H1 (cell line): ENCODE results near the gene BAZ2B. TPM values are rescaled to one million over a fixed set of nuclear protein-coding genes. Genes with fewer than 3 reads are reported as not detected.

Experiments
- CHD2 ChIP-seq: IDR thresholded peaks from 2 replicates; pipeline ENCODE4 v1.6.1; 2012; ENCODE audit warnings: low read length, improper control_type of control experiment
- polyA plus RNA-seq, 7 experiments: library from polyadenylated mRNA; depleted of rRNA in 3 of 7; stranded (reverse) in 5 of 7; unstranded in 2 of 7; fragments of >200 nt in 5 of 7; fragments of 200-250 nt in 2 of 7; gene quantifications; 1 replicate in 5 of 7; 2 replicates in 1 of 7; 4 replicates in 1 of 7; pipeline versions ENCODE4 v1.2.1 to v1.2.3, GENCODE V29; 2011 to 2013; ENCODE audit warnings: missing spikeins in 2 of 7, mixed read lengths in 2 of 7
- total RNA-seq: library from RNA; stranded (reverse); fragmentation: NEBNext Ultra II Directional; extraction: Animal tissue kit (Norgen Biotek cat#: 25700); gene quantifications from 2 replicates; pipeline ENCODE4 v1.2.1, GENCODE V29; 2021
- TF ChIP-seq, protein P1 (sequence below): fragments of 300-600 bp; sonication (generic); IDR thresholded peaks from 2 replicates; pipeline ENCODE4 v1.7.1; 2012; ENCODE audit warnings: low read length, moderate library complexity, mild to moderate bottlenecking, inconsistent platforms; ENCODE audit not compliant: insufficient replicate concordance
- TF ChIP-seq, protein P2 (sequence below): IDR thresholded peaks from 2 replicates; pipeline ENCODE4 v1.6.1; 2012; ENCODE audit warnings: low read length, inconsistent platforms

BAZ2B gene
- total and polyA plus RNA-seq, 2 of the 8 experiments (the other 6 are each of a cell fraction or from before 2014, with no cell fraction given), result 15.2 to 46.3 TPM

DNA sequence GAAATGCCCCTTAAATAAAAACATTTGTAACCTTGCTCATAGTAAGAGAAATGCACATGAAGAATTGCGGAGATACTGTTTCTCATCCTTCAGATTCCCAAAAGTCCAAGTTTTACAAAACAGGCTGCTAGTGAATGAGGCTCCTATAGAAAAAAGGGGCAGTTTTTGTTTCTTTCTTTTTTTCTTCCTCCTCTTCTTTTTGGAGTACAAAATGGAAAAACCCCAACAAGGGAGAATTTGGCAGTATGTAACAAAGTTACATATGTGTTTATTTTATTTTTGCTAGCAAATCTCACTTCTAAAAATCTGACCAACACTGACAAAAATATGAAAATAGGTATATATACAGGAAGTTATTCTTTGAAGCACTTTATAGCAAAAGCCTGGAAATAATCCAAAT is 7.1 kb upstream of the BAZ2B start (continued):
- TF ChIP-seq, protein P1, sequence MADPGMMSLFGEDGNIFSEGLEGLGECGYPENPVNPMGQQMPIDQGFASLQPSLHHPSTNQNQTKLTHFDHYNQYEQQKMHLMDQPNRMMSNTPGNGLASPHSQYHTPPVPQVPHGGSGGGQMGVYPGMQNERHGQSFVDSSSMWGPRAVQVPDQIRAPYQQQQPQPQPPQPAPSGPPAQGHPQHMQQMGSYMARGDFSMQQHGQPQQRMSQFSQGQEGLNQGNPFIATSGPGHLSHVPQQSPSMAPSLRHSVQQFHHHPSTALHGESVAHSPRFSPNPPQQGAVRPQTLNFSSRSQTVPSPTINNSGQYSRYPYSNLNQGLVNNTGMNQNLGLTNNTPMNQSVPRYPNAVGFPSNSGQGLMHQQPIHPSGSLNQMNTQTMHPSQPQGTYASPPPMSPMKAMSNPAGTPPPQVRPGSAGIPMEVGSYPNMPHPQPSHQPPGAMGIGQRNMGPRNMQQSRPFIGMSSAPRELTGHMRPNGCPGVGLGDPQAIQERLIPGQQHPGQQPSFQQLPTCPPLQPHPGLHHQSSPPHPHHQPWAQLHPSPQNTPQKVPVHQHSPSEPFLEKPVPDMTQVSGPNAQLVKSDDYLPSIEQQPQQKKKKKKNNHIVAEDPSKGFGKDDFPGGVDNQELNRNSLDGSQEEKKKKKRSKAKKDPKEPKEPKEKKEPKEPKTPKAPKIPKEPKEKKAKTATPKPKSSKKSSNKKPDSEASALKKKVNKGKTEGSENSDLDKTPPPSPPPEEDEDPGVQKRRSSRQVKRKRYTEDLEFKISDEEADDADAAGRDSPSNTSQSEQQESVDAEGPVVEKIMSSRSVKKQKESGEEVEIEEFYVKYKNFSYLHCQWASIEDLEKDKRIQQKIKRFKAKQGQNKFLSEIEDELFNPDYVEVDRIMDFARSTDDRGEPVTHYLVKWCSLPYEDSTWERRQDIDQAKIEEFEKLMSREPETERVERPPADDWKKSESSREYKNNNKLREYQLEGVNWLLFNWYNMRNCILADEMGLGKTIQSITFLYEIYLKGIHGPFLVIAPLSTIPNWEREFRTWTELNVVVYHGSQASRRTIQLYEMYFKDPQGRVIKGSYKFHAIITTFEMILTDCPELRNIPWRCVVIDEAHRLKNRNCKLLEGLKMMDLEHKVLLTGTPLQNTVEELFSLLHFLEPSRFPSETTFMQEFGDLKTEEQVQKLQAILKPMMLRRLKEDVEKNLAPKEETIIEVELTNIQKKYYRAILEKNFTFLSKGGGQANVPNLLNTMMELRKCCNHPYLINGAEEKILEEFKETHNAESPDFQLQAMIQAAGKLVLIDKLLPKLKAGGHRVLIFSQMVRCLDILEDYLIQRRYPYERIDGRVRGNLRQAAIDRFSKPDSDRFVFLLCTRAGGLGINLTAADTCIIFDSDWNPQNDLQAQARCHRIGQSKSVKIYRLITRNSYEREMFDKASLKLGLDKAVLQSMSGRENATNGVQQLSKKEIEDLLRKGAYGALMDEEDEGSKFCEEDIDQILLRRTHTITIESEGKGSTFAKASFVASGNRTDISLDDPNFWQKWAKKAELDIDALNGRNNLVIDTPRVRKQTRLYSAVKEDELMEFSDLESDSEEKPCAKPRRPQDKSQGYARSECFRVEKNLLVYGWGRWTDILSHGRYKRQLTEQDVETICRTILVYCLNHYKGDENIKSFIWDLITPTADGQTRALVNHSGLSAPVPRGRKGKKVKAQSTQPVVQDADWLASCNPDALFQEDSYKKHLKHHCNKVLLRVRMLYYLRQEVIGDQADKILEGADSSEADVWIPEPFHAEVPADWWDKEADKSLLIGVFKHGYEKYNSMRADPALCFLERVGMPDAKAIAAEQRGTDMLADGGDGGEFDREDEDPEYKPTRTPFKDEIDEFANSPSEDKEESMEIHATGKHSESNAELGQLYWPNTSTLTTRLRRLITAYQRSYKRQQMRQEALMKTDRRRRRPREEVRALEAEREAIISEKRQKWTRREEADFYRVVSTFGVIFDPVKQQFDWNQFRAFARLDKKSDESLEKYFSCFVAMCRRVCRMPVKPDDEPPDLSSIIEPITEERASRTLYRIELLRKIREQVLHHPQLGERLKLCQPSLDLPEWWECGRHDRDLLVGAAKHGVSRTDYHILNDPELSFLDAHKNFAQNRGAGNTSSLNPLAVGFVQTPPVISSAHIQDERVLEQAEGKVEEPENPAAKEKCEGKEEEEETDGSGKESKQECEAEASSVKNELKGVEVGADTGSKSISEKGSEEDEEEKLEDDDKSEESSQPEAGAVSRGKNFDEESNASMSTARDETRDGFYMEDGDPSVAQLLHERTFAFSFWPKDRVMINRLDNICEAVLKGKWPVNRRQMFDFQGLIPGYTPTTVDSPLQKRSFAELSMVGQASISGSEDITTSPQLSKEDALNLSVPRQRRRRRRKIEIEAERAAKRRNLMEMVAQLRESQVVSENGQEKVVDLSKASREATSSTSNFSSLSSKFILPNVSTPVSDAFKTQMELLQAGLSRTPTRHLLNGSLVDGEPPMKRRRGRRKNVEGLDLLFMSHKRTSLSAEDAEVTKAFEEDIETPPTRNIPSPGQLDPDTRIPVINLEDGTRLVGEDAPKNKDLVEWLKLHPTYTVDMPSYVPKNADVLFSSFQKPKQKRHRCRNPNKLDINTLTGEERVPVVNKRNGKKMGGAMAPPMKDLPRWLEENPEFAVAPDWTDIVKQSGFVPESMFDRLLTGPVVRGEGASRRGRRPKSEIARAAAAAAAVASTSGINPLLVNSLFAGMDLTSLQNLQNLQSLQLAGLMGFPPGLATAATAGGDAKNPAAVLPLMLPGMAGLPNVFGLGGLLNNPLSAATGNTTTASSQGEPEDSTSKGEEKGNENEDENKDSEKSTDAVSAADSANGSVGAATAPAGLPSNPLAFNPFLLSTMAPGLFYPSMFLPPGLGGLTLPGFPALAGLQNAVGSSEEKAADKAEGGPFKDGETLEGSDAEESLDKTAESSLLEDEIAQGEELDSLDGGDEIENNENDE, result no peak
- no peak for TF ChIP-seq CHD2
- TF ChIP-seq, protein P2, sequence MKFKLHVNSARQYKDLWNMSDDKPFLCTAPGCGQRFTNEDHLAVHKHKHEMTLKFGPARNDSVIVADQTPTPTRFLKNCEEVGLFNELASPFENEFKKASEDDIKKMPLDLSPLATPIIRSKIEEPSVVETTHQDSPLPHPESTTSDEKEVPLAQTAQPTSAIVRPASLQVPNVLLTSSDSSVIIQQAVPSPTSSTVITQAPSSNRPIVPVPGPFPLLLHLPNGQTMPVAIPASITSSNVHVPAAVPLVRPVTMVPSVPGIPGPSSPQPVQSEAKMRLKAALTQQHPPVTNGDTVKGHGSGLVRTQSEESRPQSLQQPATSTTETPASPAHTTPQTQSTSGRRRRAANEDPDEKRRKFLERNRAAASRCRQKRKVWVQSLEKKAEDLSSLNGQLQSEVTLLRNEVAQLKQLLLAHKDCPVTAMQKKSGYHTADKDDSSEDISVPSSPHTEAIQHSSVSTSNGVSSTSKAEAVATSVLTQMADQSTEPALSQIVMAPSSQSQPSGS, result no peak
